Measurements from ENCODE around the gene TMEM72.

DNA sequence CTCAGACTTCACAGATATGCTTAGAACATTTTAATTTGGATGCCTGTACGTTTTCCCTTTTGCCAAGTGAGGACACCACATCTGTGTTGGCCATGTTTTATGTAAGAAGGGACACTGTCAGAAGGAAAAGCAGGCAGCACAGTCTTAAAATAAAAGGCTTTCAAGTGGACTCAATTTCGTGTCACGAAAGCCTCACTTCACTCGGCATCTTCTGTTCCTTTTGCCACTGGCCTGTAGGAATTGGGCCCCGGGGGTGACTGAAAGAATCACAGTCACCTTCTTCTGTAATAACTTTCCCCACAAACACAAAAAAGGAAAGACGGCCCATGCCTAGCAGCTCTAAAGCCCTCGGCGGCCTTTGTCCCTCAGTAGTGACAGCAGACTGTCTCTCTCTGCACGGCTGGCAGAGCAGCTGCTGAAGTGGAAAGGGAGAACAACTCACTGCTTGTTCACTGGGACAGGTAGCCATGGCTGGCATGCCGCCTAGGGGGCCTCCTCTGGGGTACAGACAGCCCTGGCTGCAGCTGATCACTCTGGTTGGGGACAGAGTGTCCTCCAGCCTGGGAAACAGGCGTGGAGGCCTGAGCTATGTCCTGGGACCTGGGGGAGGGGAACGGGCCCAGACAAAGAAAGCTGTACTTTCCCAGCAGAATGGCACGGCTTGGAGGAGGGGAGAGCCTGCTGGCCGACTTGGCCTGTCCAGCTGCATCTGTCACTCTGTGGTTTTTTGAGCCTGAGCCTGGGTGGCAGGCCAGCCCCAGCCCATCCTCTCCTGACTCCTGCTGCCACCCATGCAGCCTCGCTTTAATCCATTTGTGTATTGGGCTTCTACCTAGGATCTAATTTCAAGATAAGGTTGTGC, 52.9 kb downstream of the TMEM72 start:
- TF ChIP-seq, protein P1, sequence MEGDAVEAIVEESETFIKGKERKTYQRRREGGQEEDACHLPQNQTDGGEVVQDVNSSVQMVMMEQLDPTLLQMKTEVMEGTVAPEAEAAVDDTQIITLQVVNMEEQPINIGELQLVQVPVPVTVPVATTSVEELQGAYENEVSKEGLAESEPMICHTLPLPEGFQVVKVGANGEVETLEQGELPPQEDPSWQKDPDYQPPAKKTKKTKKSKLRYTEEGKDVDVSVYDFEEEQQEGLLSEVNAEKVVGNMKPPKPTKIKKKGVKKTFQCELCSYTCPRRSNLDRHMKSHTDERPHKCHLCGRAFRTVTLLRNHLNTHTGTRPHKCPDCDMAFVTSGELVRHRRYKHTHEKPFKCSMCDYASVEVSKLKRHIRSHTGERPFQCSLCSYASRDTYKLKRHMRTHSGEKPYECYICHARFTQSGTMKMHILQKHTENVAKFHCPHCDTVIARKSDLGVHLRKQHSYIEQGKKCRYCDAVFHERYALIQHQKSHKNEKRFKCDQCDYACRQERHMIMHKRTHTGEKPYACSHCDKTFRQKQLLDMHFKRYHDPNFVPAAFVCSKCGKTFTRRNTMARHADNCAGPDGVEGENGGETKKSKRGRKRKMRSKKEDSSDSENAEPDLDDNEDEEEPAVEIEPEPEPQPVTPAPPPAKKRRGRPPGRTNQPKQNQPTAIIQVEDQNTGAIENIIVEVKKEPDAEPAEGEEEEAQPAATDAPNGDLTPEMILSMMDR (conservative IDR thresholded peaks at IDR 0.05; ENCODE audit: low read depth in 2 of 2) = no peak
- no peak for TF ChIP-seq EZH2 (IDR thresholded peaks at IDR 0.05; ENCODE audit: low read depth, unreplicated experiment)
- TF ChIP-seq POLR2AphosphoS5 (IDR thresholded peaks at IDR 0.05; ENCODE audit: low read depth) = no peak
- TF ChIP-seq EZH2phosphoT487 (IDR thresholded peaks at IDR 0.05; ENCODE audit: unreplicated experiment) = no peak
- TF ChIP-seq, protein P2, sequence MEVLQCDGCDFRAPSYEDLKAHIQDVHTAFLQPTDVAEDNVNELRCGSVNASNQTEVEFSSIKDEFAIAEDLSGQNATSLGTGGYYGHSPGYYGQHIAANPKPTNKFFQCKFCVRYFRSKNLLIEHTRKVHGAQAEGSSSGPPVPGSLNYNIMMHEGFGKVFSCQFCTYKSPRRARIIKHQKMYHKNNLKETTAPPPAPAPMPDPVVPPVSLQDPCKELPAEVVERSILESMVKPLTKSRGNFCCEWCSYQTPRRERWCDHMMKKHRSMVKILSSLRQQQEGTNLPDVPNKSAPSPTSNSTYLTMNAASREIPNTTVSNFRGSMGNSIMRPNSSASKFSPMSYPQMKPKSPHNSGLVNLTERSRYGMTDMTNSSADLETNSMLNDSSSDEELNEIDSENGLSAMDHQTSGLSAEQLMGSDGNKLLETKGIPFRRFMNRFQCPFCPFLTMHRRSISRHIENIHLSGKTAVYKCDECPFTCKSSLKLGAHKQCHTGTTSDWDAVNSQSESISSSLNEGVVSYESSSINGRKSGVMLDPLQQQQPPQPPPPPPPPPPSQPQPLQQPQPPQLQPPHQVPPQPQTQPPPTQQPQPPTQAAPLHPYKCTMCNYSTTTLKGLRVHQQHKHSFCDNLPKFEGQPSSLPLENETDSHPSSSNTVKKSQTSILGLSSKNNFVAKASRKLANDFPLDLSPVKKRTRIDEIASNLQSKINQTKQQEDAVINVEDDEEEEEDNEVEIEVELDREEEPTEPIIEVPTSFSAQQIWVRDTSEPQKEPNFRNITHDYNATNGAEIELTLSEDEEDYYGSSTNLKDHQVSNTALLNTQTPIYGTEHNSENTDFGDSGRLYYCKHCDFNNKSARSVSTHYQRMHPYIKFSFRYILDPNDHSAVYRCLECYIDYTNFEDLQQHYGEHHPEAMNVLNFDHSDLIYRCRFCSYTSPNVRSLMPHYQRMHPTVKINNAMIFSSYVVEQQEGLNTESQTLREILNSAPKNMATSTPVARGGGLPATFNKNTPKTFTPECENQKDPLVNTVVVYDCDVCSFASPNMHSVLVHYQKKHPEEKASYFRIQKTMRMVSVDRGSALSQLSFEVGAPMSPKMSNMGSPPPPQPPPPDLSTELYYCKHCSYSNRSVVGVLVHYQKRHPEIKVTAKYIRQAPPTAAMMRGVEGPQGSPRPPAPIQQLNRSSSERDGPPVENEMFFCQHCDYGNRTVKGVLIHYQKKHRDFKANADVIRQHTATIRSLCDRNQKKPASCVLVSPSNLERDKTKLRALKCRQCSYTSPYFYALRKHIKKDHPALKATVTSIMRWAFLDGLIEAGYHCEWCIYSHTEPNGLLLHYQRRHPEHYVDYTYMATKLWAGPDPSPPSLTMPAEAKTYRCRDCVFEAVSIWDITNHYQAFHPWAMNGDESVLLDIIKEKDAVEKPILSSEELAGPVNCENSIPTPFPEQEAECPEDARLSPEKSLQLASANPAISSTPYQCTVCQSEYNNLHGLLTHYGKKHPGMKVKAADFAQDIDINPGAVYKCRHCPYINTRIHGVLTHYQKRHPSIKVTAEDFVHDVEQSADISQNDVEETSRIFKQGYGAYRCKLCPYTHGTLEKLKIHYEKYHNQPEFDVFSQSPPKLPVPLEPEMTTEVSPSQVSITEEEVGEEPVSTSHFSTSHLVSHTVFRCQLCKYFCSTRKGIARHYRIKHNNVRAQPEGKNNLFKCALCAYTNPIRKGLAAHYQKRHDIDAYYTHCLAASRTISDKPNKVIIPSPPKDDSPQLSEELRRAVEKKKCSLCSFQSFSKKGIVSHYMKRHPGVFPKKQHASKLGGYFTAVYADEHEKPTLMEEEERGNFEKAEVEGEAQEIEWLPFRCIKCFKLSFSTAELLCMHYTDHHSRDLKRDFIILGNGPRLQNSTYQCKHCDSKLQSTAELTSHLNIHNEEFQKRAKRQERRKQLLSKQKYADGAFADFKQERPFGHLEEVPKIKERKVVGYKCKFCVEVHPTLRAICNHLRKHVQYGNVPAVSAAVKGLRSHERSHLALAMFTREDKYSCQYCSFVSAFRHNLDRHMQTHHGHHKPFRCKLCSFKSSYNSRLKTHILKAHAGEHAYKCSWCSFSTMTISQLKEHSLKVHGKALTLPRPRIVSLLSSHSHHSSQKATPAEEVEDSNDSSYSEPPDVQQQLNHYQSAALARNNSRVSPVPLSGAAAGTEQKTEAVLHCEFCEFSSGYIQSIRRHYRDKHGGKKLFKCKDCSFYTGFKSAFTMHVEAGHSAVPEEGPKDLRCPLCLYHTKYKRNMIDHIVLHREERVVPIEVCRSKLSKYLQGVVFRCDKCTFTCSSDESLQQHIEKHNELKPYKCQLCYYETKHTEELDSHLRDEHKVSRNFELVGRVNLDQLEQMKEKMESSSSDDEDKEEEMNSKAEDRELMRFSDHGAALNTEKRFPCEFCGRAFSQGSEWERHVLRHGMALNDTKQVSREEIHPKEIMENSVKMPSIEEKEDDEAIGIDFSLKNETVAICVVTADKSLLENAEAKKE (CRISPR knock-in tag; IDR thresholded peaks at IDR 0.05) = no peak
- TF ChIP-seq, protein P3, sequence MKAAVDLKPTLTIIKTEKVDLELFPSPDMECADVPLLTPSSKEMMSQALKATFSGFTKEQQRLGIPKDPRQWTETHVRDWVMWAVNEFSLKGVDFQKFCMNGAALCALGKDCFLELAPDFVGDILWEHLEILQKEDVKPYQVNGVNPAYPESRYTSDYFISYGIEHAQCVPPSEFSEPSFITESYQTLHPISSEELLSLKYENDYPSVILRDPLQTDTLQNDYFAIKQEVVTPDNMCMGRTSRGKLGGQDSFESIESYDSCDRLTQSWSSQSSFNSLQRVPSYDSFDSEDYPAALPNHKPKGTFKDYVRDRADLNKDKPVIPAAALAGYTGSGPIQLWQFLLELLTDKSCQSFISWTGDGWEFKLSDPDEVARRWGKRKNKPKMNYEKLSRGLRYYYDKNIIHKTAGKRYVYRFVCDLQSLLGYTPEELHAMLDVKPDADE (IDR thresholded peaks at IDR 0.05) = no peak
- no peak for TF ChIP-seq NANOG (IDR thresholded peaks at IDR 0.05; ENCODE audit: borderline replicate concordance)
- no peak for TF ChIP-seq CREB1 (CRISPR knock-in tag; IDR thresholded peaks at IDR 0.05; ENCODE audit: low read depth)
- no peak for TF ChIP-seq STAT1 (IDR thresholded peaks at IDR 0.05; ENCODE audit: unreplicated experiment)
- TF ChIP-seq ZNF114 (CRISPR knock-in tag; IDR thresholded peaks at IDR 0.05) = no peak
- TF ChIP-seq, protein P4, sequence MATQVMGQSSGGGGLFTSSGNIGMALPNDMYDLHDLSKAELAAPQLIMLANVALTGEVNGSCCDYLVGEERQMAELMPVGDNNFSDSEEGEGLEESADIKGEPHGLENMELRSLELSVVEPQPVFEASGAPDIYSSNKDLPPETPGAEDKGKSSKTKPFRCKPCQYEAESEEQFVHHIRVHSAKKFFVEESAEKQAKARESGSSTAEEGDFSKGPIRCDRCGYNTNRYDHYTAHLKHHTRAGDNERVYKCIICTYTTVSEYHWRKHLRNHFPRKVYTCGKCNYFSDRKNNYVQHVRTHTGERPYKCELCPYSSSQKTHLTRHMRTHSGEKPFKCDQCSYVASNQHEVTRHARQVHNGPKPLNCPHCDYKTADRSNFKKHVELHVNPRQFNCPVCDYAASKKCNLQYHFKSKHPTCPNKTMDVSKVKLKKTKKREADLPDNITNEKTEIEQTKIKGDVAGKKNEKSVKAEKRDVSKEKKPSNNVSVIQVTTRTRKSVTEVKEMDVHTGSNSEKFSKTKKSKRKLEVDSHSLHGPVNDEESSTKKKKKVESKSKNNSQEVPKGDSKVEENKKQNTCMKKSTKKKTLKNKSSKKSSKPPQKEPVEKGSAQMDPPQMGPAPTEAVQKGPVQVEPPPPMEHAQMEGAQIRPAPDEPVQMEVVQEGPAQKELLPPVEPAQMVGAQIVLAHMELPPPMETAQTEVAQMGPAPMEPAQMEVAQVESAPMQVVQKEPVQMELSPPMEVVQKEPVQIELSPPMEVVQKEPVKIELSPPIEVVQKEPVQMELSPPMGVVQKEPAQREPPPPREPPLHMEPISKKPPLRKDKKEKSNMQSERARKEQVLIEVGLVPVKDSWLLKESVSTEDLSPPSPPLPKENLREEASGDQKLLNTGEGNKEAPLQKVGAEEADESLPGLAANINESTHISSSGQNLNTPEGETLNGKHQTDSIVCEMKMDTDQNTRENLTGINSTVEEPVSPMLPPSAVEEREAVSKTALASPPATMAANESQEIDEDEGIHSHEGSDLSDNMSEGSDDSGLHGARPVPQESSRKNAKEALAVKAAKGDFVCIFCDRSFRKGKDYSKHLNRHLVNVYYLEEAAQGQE (IDR thresholded peaks at IDR 0.05; ENCODE audit: unreplicated experiment) = no peak
- no peak for TF ChIP-seq JUNB (IDR thresholded peaks at IDR 0.05; ENCODE audit: unreplicated experiment)

All from GM23338 (cell line).